GM18499 (cell line): ENCODE results near the gene CDH16.
"Not testable (repeated sequence)": the region's sequence is repeated elsewhere in the genome, so short reads cannot be mapped to it uniquely, and the experiment has no call there.

Experiments
- ATAC-seq: cut with Tn5 transposase; IDR thresholded peaks from one replicate; pipeline ENCODE4 v1.9.1; 2021; ENCODE audit warnings: moderate number of reproducible peaks; ENCODE audit not compliant: insufficient read depth, unreplicated experiment

The CDH16 gene

DNA sequence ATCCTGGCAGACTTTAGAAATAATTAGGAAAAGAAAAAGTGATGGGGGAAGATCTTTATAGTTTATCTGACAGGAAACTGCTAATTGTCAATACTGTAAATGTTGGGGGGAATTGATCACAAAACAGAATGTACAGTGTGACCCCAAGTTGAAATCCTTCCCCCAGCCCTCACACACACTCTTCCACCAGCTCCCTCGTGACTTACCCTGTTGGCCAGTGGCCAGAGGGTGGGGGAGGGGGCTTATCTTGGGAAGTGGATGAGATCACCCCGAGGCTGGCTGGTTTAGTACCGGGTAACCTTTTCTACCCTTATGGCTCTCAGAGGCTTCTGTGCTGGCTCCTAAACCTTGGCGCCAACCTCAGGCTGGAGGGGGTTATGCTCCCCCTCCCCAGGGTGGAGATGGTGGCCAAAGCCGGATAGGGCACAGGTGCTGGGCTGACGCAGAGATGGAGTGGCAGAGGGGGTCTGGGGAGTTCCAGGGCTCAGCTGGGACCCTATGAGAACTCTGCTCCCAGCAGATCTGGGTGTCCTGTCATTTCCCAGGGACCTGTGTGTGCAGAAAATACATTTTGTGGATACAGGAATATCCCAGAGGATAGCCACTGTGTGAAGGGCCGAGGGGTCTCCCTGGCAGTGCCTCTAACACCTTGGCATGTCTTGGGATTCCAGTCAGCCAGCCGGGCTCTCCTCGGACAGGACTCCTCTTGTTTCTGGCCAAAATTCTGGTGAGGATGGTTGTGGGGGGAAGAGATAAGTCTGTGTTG is 18.6 kb downstream of the CDH16 start:
- ATAC-seq = no peak

DNA sequence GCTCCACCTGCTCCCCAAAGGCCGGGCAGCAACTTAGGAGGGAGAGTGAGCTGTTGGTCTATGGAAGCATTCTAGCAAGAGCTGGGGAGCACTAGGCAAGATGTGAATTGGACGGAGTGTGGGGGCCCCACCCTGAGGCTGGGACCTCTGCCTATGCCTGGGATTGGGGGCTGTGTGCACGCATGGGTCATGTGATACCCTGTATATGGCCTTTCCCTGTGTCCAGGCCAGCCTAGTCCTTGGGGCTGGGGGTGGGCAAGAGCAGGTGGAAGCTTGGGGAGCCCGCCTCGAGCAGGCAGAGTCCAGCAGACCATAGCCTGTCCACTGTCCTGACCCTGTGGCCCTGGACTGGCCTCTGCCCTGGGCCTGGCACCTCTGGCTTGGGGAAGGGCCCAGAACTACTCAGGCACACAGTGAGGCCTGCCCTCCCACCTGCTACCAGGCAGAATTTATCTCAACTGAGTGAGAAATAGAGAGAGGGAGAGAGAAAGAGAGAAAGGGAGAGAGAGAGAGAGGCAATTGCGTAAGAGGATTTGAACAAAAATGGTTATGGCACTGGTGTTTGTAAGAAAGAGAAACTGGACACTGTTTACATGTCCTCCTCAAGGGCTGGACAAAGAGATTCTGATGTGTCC is 19.3 kb downstream of the CDH16 start:
- ATAC-seq = no peak

DNA sequence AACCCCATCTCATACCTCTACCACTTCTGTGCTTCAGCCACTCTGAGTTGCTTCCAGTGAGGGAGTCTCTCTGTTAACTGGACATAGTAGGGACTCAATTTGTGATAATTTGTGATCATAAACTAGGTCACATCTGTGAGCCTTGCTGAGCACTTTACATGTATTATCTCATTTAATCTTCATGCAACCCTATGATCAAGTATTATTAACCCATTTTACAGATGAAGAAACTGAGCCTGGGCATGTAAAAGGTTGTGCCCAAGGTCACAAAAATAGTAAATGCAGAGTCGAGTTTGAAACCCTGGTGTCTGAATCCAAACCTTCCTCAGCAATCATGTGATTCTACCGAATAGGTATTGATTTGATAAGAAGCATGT is 19.8 kb downstream of the CDH16 start:
- no peak for ATAC-seq

GRCh38 chr16:66898207-66898606 is 20.5 kb downstream of the CDH16 start:
- no peak for ATAC-seq

DNA sequence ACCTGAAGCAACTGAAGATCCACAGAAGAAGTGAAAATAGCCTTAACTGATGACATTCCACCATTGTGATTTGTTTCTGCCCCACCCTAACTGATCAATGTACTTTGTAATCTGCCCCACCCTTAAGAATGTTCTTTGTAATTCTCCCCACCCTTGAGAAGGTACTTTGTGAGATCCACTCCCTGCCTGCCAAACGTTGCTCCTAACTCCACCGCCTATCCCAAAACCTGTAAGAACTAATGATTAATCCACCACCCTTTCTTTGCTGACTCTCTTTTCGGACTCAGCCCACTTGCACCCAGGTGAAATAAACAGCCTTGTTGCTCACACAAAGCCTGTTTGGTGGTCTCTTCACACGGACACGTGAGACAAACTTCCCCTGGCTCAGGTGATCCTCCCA is 22.0 kb downstream of the CDH16 start:
- ATAC-seq = not testable (repeated sequence)

GRCh38 chr16:66895999-66896398 is 22.7 kb downstream of the CDH16 start:
- no peak for ATAC-seq

GRCh38 chr16:66895689-66895979 is 23.1 kb downstream of the CDH16 start:
- ATAC-seq = no peak

DNA sequence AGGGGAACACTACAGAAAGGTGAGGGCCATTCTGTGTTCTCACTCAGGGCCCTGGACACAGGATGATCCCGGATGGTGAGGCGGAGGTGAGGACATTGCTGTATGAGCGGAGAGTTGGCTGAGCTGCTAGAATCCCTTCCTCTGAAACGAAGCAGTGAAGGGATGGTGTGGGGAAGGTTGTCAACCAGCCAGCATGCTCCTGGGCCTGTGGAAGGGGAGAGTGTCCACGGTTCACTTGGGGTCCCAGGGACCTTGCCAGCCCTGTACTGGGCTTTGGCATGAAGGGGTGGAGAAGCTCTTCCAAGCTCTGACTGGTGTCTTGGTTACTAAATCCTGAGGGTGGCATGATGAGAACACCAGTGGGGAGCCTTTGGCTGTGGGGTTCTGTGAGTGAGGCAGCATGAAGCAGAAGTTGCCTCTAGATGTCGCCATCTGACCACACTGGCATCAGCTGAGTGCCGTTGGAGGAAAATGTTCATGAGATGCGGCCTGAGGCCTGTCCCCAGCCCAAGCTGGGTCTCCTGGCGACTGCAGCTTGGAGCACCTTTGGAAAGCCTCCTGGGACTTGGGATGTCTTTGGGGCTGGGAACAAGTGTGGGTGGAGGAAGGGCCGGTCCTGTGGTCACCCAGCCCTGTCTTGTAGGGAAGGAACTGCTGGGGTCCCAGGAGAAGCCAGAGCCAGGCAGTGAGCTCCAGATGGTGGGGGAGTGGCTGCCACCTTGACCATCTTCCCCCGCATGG is 23.6 kb downstream of the CDH16 start:
- ATAC-seq = no peak

DNA sequence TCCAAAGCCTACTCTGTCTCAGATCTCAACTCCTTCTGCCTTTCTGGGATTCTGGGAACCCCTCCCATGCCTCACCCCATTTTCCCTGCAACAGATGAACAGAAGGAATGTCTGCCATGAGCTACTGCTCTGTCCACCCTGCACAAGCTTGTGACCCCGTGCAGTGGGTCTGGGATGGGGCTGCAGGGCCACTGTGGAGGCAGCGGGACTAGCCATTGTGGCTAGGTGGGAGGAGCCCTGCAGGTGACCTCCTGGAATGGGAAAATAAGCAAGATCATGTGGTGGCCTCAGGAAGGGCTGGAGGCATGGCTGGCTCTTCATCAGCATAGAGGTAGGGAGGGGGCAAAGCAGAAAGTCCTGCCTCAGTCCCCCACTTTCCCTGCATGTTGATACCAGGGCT is 24.6 kb downstream of the CDH16 start:
- no peak for ATAC-seq

DNA sequence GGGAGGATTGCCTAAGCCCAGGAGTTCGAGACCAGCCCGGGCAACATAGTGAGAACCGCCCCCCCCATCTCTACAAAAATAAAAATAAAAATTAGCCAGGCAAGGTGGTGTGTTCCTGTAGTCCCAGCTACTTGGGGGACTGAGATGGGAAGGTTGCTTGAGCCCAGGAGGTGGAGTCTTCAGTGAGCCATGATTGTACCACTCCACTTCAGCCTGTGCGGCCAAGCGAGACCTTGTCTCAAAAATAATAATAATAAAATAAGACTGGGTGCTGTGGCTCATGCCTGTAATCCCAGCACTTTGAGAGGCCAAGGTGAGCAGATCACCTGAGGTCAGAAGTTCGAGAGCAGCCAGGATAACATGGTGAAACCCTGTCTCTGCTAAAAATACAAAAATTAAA is 26.9 kb downstream of the CDH16 start:
- no peak for ATAC-seq

DNA sequence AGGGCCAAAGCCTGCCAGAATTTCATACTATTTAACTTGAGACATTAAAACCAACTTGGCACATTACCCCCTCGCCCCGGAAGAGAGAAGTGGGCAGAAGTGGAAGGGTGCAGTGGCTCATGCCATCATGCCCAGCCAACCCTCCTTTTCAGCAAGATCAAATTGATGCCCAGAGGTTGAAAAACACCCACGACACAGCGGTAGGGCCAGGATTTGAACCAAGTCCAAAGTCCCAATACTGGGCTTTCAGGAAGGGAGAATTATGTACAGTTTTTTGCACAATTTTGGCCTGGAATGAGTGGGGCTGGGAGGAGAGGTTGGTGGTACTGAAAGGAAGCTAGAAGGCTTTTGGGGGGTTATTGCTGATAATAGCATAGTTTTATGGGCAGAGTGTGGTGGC is 27.3 kb downstream of the CDH16 start:
- ATAC-seq = no peak

GRCh38 chr16:66890799-66891198 is 27.9 kb downstream of the CDH16 start:
- ATAC-seq = no peak

GRCh38 chr16:66889622-66890021 is 29.1 kb downstream of the CDH16 start:
- no peak for ATAC-seq

- ATAC-seq = no peak
Measured at GRCh38 chr16:66888647-66889615, 29.8 kb downstream of the CDH16 start.

DNA sequence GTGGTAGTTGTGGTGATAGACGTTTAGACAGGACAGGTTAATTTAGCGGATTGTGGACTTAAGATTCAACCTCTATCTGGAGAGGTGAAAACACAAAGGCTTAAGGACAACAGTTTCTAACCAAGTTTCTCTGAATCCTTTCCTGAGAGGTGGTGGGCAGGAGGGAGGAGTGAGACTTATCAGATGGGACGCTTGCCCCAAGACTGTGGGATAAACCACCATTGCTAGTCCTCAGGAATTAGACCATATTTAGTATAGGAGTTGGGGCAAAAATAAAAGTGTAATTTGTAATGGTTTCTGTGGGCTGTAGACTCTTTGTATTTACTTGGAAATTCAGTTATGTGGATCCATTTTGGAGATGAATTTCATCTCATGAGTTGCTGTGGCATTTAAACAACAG is 31.8 kb downstream of the CDH16 start:
- no peak for ATAC-seq

GRCh38 chr16:66886321-66886720 is 32.4 kb downstream of the CDH16 start:
- ATAC-seq = no peak

DNA sequence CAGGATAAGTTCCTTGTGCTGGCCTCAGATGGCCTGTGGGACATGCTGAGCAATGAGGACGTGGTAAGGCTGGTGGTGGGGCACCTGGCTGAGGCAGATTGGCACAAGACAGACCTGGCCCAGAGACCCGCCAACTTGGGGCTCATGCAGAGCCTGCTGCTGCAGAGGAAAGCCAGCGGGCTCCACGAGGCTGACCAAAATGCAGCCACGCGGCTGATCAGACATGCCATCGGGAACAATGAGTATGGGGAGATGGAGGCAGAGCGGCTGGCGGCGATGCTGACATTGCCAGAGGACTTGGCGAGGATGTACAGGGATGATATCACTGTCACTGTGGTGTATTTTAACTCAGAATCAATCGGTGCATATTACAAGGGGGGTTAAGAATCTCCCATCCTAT is 33.2 kb downstream of the CDH16 start:
- ATAC-seq = no peak

- no peak for ATAC-seq
Measured at GRCh38 chr16:66882702-66883101, 36.0 kb downstream of the CDH16 start.

- no peak for ATAC-seq
Measured at GRCh38 chr16:66881964-66882508, 36.6 kb downstream of the CDH16 start.

GRCh38 chr16:66881560-66881959 is 37.1 kb downstream of the CDH16 start:
- no peak for ATAC-seq
